ENCODE results near the gene GATD1.

- TF ChIP-seq, protein P1, sequence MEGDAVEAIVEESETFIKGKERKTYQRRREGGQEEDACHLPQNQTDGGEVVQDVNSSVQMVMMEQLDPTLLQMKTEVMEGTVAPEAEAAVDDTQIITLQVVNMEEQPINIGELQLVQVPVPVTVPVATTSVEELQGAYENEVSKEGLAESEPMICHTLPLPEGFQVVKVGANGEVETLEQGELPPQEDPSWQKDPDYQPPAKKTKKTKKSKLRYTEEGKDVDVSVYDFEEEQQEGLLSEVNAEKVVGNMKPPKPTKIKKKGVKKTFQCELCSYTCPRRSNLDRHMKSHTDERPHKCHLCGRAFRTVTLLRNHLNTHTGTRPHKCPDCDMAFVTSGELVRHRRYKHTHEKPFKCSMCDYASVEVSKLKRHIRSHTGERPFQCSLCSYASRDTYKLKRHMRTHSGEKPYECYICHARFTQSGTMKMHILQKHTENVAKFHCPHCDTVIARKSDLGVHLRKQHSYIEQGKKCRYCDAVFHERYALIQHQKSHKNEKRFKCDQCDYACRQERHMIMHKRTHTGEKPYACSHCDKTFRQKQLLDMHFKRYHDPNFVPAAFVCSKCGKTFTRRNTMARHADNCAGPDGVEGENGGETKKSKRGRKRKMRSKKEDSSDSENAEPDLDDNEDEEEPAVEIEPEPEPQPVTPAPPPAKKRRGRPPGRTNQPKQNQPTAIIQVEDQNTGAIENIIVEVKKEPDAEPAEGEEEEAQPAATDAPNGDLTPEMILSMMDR (IDR thresholded peaks at IDR 0.05) = peak in 1 of 6 experiments; percentile 21
- TF ChIP-seq POLR2A (IDR thresholded peaks at IDR 0.05) = no peak
Measured at GRCh38 chr11:811446-812245, 34.4 kb upstream of the GATD1 start.

Measured in Peyer's patch (tissue), 4 donors.